GM12878 (cell line): Measurements from ENCODE around the gene CCS.

Experiments used
- CTCF ChIP-seq, 3 experiments: IDR thresholded peaks in 2 of 3; conservative IDR thresholded peaks in 1 of 3; 2 replicates each; pipeline ENCODE4 v1.5.1; 2011; ENCODE audit warnings: low read depth in 3 of 3, low read length in 3 of 3, mild to moderate bottlenecking in 3 of 3, control low read depth in 2 of 3, moderate library complexity in 2 of 3, inconsistent platforms in 1 of 3, mixed read lengths in 1 of 3; ENCODE audit not compliant: control insufficient read depth in 2 of 3, insufficient read depth in 1 of 3; ENCODE audit errors: extremely low read depth in 1 of 3
- POLR2A ChIP-seq: IDR thresholded peaks from 2 replicates; pipeline ENCODE4 v1.6.1; 2011; ENCODE audit warnings: low read depth, mild to moderate bottlenecking, low read length
- TF ChIP-seq, protein P1 (sequence below): IDR thresholded peaks from 2 replicates; pipeline ENCODE4 v1.6.1; 2011; ENCODE audit warnings: borderline replicate concordance, low read depth, mild to moderate bottlenecking, moderate library complexity, mixed read lengths, low read length; ENCODE audit not compliant: insufficient read depth; ENCODE audit errors: extremely low read length
- TF ChIP-seq, protein P2 (sequence below): IDR thresholded peaks from 2 replicates; pipeline ENCODE4 v1.6.1; 2012; ENCODE audit warnings: low read depth, low read length, improper control_type of control experiment

- TF ChIP-seq, protein P1, sequence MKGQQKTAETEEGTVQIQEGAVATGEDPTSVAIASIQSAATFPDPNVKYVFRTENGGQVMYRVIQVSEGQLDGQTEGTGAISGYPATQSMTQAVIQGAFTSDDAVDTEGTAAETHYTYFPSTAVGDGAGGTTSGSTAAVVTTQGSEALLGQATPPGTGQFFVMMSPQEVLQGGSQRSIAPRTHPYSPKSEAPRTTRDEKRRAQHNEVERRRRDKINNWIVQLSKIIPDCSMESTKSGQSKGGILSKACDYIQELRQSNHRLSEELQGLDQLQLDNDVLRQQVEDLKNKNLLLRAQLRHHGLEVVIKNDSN = no peak
- no peak for TF ChIP-seq CTCF (IDR thresholded peaks at IDR 0.05 in 2 of 3, conservative IDR thresholded peaks at IDR 0.05 in 1 of 3; ENCODE audit: control insufficient read depth in 2 of 3, extremely low read depth in 1 of 3, insufficient read depth in 1 of 3, low read depth in 3 of 3, low read length in 3 of 3)
- TF ChIP-seq POLR2A = no peak
- TF ChIP-seq, protein P2, sequence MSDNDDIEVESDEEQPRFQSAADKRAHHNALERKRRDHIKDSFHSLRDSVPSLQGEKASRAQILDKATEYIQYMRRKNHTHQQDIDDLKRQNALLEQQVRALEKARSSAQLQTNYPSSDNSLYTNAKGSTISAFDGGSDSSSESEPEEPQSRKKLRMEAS = no peak
These were observed 43.3 kb upstream of the CCS start for GRCh38 chr11:66549696-66550095.
